Measurements from ENCODE around the gene C10orf95. TPM values are rescaled to one million over a fixed set of nuclear protein-coding genes. Genes with fewer than 3 reads are reported as not detected.

The C10orf95 gene
- total and polyA plus RNA-seq, 2 of the 13 experiments (the other 11 are each of a cell fraction or from before 2014, with no cell fraction given): 0.05 to 0.07 TPM

DNA sequence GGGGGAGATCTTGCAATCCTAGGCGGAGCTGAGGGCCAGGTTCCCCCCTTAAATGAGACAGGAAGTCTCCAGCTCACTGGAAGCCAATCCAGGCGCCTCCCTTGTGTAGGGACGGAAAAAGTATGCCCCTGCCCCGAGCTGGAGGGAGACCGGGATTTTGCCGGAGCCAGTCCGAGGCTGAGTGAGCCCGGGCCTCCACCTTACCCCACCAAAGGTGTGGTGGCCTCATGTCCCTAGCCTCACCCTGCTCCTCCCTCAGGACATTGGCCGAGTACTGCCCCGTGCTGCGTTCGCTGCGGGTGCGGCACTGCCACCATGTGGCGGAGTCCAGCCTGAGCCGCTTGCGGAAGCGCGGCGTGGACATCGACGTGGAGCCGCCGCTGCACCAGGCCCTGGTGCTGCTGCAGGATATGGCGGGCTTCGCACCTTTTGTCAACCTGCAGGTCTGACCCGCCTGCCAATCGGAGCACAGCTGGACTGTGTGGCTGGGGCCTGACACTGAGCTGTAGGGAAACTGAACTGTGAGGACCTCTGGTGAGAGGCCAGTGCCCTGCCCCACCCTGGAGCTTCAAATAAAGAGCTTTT lies 28.7 kb downstream of the C10orf95 start (continued):
- TF ChIP-seq, protein P1, sequence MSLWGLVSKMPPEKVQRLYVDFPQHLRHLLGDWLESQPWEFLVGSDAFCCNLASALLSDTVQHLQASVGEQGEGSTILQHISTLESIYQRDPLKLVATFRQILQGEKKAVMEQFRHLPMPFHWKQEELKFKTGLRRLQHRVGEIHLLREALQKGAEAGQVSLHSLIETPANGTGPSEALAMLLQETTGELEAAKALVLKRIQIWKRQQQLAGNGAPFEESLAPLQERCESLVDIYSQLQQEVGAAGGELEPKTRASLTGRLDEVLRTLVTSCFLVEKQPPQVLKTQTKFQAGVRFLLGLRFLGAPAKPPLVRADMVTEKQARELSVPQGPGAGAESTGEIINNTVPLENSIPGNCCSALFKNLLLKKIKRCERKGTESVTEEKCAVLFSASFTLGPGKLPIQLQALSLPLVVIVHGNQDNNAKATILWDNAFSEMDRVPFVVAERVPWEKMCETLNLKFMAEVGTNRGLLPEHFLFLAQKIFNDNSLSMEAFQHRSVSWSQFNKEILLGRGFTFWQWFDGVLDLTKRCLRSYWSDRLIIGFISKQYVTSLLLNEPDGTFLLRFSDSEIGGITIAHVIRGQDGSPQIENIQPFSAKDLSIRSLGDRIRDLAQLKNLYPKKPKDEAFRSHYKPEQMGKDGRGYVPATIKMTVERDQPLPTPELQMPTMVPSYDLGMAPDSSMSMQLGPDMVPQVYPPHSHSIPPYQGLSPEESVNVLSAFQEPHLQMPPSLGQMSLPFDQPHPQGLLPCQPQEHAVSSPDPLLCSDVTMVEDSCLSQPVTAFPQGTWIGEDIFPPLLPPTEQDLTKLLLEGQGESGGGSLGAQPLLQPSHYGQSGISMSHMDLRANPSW (CRISPR knock-in tag; IDR thresholded peaks at IDR 0.05; ENCODE audit: borderline replicate concordance): no peak
- TF ChIP-seq, protein P2, sequence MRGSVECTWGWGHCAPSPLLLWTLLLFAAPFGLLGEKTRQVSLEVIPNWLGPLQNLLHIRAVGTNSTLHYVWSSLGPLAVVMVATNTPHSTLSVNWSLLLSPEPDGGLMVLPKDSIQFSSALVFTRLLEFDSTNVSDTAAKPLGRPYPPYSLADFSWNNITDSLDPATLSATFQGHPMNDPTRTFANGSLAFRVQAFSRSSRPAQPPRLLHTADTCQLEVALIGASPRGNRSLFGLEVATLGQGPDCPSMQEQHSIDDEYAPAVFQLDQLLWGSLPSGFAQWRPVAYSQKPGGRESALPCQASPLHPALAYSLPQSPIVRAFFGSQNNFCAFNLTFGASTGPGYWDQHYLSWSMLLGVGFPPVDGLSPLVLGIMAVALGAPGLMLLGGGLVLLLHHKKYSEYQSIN (CRISPR knock-in tag; IDR thresholded peaks at IDR 0.05; ENCODE audit: borderline replicate concordance): no peak
- TF ChIP-seq, protein P3, sequence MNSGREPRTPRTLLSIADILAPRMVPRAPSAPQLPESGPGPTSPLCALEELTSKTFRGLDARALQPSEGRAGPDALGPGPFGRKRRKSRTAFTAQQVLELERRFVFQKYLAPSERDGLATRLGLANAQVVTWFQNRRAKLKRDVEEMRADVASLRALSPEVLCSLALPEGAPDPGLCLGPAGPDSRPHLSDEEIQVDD (CRISPR knock-in tag; IDR thresholded peaks at IDR 0.05; ENCODE audit: borderline replicate concordance): peak; percentile 89; the same call in 1 of the 2 replicates
- TF ChIP-seq NCOA1 (CRISPR knock-in tag; IDR thresholded peaks at IDR 0.05) (no peak), ATF7 (IDR thresholded peaks at IDR 0.05) (no peak), ATF7 (CRISPR knock-in tag; IDR thresholded peaks at IDR 0.05) (peak; percentile 45; the same call in 1 of the 2 replicates), MEF2D (CRISPR knock-in tag; IDR thresholded peaks at IDR 0.05) (peak; percentile 84), RBAK (CRISPR knock-in tag; IDR thresholded peaks at IDR 0.05) (no peak), SSRP1 (CRISPR knock-in tag; IDR thresholded peaks at IDR 0.05) (peak; percentile 66; the same call in 1 of the 2 replicates), GLI4 (CRISPR knock-in tag; IDR thresholded peaks at IDR 0.05; ENCODE audit: borderline replicate concordance) (no peak), ZNF605 (CRISPR knock-in tag; IDR thresholded peaks at IDR 0.05) (peak; percentile 56; the same call in 1 of the 2 replicates), MED1 (CRISPR knock-in tag; IDR thresholded peaks at IDR 0.05) (0 out of 2 replicates have a peak, but pooled peaks have one; percentile 49), CHD4 (IDR thresholded peaks at IDR 0.05; ENCODE audit: borderline replicate concordance, low read length) (no peak), TMF1 (CRISPR knock-in tag; IDR thresholded peaks at IDR 0.05; ENCODE audit: low read depth) (peak; percentile 90; the same call in 1 of the 2 replicates), BRCA1 (CRISPR knock-in tag; IDR thresholded peaks at IDR 0.05) (peak; percentile 77; the same call in 1 of the 2 replicates)
- TF ChIP-seq, protein P4, sequence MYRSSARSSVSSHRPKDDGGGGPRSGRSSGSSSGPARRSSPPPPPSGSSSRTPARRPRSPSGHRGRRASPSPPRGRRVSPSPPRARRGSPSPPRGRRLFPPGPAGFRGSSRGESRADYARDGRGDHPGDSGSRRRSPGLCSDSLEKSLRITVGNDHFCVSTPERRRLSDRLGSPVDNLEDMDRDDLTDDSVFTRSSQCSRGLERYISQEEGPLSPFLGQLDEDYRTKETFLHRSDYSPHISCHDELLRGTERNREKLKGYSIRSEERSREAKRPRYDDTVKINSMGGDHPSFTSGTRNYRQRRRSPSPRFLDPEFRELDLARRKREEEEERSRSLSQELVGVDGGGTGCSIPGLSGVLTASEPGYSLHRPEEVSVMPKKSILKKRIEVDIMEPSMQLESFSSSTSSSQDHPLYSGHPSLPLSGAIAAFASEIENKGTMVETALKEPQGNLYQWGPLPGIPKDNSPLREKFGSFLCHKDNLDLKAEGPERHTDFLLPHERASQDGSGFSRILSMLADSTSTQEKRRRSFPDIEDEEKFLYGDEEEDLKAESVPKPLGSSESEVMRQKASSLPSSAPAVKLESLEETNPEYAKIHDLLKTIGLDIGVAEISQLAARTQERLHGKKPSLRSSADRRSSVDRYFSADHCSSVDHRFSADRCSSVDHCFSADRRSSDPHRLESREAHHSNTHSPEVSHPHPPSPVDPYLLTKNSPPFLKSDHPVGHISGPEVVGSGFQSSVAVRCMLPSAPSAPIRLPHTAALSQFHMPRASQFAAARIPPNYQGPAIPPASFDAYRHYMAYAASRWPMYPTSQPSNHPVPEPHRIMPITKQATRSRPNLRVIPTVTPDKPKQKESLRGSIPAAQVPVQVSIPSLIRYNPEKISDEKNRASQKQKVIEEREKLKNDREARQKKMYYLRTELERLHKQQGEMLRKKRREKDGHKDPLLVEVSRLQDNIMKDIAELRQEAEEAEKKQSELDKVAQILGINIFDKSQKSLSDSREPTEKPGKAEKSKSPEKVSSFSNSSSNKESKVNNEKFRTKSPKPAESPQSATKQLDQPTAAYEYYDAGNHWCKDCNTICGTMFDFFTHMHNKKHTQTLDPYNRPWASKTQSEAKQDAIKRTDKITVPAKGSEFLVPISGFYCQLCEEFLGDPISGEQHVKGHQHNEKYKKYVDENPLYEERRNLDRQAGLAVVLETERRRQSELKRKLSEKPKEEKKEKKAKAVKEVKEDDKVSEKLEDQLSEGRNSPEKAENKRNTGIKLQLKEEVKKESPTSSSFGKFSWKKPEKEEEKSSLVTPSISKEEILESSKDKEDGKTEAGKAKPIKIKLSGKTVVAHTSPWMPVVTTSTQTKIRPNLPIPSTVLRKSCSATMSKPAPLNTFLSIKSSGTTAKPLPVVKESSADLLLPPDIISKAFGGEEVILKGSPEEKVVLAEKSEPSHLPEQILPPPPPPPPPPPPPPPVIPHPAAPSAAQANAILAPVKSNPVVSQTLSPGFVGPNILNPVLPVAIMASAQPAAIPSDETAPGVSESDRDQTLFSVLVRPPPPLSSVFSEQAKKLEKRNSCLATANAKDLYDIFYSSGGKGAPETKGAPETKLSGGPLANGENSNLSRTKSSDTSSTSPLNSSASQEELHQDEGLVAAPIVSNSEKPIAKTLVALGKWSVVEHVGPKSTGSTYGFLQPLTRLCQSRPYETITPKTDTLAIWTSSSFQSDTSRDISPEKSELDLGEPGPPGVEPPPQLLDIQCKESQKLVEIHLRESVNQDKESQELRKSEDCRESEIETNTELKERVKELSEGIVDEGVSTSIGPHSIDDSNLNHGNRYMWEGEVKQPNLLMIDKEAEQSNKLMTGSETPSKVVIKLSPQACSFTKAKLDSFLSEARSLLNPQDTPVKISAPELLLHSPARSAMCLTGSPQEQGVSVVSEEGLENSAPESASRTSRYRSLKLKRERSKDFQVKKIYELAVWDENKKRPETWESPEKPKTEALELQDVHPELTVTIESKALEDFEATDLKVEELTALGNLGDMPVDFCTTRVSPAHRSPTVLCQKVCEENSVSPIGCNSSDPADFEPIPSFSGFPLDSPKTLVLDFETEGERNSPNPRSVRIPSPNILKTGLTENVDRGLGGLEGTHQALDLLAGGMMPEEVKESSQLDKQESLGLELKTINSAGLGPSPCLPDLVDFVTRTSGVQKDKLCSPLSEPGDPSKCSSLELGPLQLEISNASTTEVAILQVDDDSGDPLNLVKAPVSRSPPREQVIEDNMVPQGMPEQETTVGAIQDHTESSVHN (CRISPR knock-in tag; IDR thresholded peaks at IDR 0.05): peak; percentile 94
